Measurements from ENCODE around the gene ZNF93. TPM values are rescaled to one million over a fixed set of nuclear protein-coding genes. Genes with fewer than 3 reads are reported as not detected.
A peak's percentile ranks its signal among the peaks of the same experiment; 100 is the strongest.
"Not testable (repeated sequence)": the region's sequence is repeated elsewhere in the genome, so short reads cannot be mapped to it uniquely, and the experiment has no call there.

Gene ZNF93
- total RNA-seq, 1 experiment from 2014 or later: 12.6 TPM

- peaks cover 13% of the 10 kb centered on the region for H3K9me3 ChIP-seq (replicated peaks)
- no peaks in the 10 kb centered on the region for H3K27me3 ChIP-seq (replicated peaks)
- H3K4me3 ChIP-seq: peak overlapping the region; percentile 53
- H3K27ac ChIP-seq: no peak overlapping the region
- no peaks in the 10 kb centered on the region for H3K4me1 ChIP-seq (replicated peaks)
- peaks cover 5% of the 10 kb centered on the region; the same call in 1 of the 2 replicates for H3K36me3 ChIP-seq
- no peak for DNase-seq (ENCODE audit: low read depth in 1 of 2, low spot score in 2 of 2)
Observed at GRCh38 chr19:19900139-19900728, 512 bp upstream of the ZNF93 start.

DNA sequence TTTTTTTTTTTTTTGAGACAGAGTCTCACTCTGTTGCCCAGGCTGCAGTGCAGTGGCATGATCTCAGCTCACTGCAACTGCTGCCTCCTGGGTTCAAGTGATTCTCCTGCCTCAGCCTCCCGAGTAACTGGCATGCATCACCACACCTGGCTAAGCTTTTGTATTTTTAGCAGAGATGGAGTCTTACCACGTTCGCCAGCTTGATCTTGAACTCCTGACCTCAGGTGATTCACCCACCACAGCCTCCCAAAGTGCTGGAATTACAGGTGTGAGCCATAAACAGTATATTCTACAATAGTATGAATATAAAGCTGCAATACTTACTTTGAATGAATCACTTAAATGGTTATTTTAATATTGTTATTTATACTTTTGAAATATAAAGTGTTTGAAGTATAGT lies 6.8 kb downstream of the ZNF93 start:
- not testable (repeated sequence) for H3K27ac ChIP-seq; H3K9me3 ChIP-seq (replicated peaks); H3K27me3 ChIP-seq (replicated peaks); H3K4me3 ChIP-seq; H3K4me1 ChIP-seq (replicated peaks); H3K36me3 ChIP-seq; DNase-seq (ENCODE audit: low read depth in 1 of 2, low spot score in 2 of 2)

DNA sequence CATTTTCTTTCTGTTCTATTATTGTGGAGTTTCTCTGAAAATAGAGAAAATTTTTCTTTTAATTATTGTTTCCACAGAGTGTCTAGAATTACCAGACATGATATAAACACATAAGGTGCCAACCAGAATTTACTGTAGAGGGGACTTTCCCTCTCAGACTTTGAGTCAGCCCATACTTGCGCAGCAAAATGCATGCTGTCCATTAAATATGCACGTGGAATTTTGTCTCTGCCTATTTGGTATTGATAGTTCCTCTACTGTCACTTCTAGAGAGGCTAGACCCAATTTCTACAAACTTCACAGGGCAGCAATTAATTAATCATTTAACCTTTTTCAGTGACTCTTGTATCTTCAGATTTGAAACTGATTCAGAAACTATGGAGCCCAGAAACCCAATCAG lies 8.9 kb downstream of the ZNF93 start:
- Histone ChIP-seq H3K27me3 (replicated peaks) (no peaks in the 10 kb centered on the region), H3K9me3 (replicated peaks) (0 out of 2 replicates have a peak, but pooled peaks cover 3% of the 10 kb centered on the region), H3K4me1 (replicated peaks) (no peaks in the 10 kb centered on the region), H3K4me3 (no peak overlapping the region), H3K27ac (no peak overlapping the region), H3K36me3 (no peaks in the 10 kb centered on the region)
- no peak for DNase-seq (ENCODE audit: low read depth in 1 of 2, low spot score in 2 of 2)

GRCh38 chr19:19911150-19911549 lies 10.4 kb downstream of the ZNF93 start:
- H3K27ac ChIP-seq: no peak overlapping the region
- H3K27me3 ChIP-seq (replicated peaks): no peaks in the 10 kb centered on the region

DNA sequence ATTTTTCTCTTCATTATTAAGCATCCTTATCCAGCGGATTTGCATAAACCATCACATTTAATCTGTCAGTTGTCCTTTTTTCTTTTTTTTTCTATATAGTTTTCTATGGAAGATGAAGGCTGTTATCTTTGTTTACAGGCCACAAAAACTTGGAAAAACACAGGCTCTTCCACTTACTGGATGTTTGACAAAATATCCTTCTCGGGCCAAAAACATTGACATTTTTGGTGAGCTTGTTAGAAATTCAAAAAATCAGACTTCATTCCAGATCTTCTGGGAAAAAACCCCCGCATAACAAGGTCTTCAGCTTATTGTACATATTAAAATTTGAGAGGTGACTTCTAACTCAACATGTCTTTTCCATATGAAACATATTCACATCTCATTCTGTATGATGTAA lies 13.8 kb downstream of the ZNF93 start:
- H3K4me3 ChIP-seq: no peak overlapping the region
- H3K27ac ChIP-seq: no peak overlapping the region
- no peak for DNase-seq (ENCODE audit: low read depth in 1 of 2, low spot score in 2 of 2)
- H3K9me3 ChIP-seq (replicated peaks): 0 out of 2 replicates have a peak, but pooled peaks cover 3% of the 10 kb centered on the region
- H3K27me3 ChIP-seq (replicated peaks): no peaks in the 10 kb centered on the region
- H3K36me3 ChIP-seq: peaks cover 13% of the 10 kb centered on the region; the same call in 1 of the 2 replicates
- no peaks in the 10 kb centered on the region for H3K4me1 ChIP-seq (replicated peaks)

More at GRCh38 chr19:19911150-19911549, 10.4 kb downstream of the ZNF93 start:
- DNase-seq (ENCODE audit: low read depth in 1 of 2, low spot score in 2 of 2): no peak
- H3K4me1 ChIP-seq (replicated peaks): no peaks in the 10 kb centered on the region
- H3K36me3 ChIP-seq: no peaks in the 10 kb centered on the region
- 0 out of 2 replicates have a peak, but pooled peaks cover 3% of the 10 kb centered on the region for H3K9me3 ChIP-seq (replicated peaks)
- H3K4me3 ChIP-seq: no peak overlapping the region

DNA sequence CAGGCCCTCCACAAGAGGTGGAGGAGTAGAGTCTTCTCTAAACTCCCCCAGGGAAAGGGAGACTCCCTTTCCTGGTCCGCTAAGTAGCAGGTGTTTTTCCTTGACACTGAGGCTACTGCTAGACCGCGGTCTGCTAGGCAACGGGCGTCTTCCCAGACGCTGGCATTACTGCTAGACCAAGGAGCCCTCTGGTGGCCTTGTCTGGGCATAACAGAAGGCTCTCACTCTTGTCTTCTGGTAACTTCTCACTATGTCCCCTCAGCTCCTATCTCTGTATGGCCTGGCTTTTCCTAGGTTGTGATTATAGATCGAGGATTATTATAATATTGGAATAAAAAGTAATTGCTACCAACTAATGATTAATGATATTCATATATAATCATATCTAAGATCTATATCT lies 29.7 kb downstream of the ZNF93 start:
- not testable (repeated sequence) for DNase-seq (ENCODE audit: low read depth in 1 of 2, low spot score in 2 of 2); H3K27me3 ChIP-seq (replicated peaks); H3K4me1 ChIP-seq (replicated peaks); H3K27ac ChIP-seq; H3K4me3 ChIP-seq
- H3K36me3 ChIP-seq: peaks cover 53% of the 10 kb centered on the region
- peaks cover 13% of the 10 kb centered on the region for H3K9me3 ChIP-seq (replicated peaks)

GRCh38 chr19:19933432-19934314 lies 32.9 kb downstream of the ZNF93 start:
- H3K27ac ChIP-seq; H3K4me1 ChIP-seq (replicated peaks); H3K4me3 ChIP-seq; DNase-seq (ENCODE audit: low read depth in 1 of 2, low spot score in 2 of 2); H3K27me3 ChIP-seq (replicated peaks): not testable (repeated sequence)
- Histone ChIP-seq H3K36me3 (peaks cover 37% of the 10 kb centered on the region), H3K9me3 (replicated peaks) (peaks cover 13% of the 10 kb centered on the region)

DNA sequence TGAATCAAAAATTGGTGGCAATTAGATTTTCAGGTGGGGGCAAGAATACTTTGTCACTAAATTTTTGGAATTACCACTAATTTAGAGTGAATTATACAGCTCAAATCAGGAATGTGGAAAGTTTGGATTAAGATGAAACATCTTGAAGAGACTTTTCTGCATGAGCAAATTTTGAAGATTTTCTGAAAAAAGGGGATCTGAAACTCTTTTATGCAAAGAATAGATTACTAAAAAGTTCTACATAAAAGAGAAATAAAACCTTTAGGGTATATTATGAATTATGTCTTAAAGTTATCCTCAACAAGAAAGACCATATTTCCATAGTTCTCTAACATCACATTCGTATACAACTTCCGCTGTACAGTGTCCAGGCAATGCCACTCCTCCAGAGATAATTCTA lies 36.7 kb downstream of the ZNF93 start:
- Histone ChIP-seq H3K36me3 (peaks cover 22% of the 10 kb centered on the region), H3K4me3 (no peak overlapping the region), H3K27ac (no peak overlapping the region), H3K9me3 (replicated peaks) (peaks cover 12% of the 10 kb centered on the region), H3K4me1 (replicated peaks) (no peaks in the 10 kb centered on the region), H3K27me3 (replicated peaks) (no peaks in the 10 kb centered on the region)
- no peak for DNase-seq (ENCODE audit: low read depth in 1 of 2, low spot score in 2 of 2)

DNA sequence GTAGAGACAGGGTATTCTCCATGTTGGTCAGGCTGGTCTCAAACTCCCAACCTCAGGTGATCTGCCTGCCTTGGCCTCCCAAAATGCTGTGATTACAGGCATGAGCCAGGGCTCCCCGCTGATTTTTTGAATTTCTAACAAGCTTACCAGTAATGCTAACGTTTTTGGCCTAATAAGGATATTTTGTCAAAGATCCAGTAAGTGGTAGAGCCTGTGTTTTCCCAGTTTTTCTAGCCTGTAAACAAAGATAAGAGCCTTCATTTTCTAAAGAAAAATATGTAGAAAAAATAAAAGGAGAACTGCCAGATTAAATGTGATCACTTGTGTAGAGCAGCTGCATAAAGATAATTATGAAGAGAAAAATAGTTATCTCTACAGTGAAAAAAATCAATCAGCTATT lies 37.7 kb downstream of the ZNF93 start:
- Histone ChIP-seq H3K27me3 (replicated peaks) (no peaks in the 10 kb centered on the region), H3K4me1 (replicated peaks) (no peaks in the 10 kb centered on the region), H3K4me3 (no peak overlapping the region), H3K36me3 (peaks cover 15% of the 10 kb centered on the region), H3K9me3 (replicated peaks) (peaks cover 12% of the 10 kb centered on the region), H3K27ac (no peak overlapping the region)
- no peak for DNase-seq (ENCODE audit: low read depth in 1 of 2, low spot score in 2 of 2)

GRCh38 chr19:19943848-19944582 lies 43.3 kb downstream of the ZNF93 start:
- H3K9me3 ChIP-seq (replicated peaks): no peaks in the 10 kb centered on the region; the same call in 1 of the 2 replicates
- no peaks in the 10 kb centered on the region for H3K27me3 ChIP-seq (replicated peaks)
- DNase-seq (ENCODE audit: low read depth in 1 of 2, low spot score in 2 of 2): no peak
- H3K27ac ChIP-seq: no peak overlapping the region
- no peak overlapping the region for H3K4me3 ChIP-seq
- H3K36me3 ChIP-seq: no peaks in the 10 kb centered on the region
- H3K4me1 ChIP-seq (replicated peaks): no peaks in the 10 kb centered on the region

- Histone ChIP-seq H3K36me3 (no peaks in the 10 kb centered on the region), H3K27ac (no peak overlapping the region), H3K4me1 (replicated peaks) (no peaks in the 10 kb centered on the region), H3K27me3 (replicated peaks) (no peaks in the 10 kb centered on the region), H3K4me3 (no peak overlapping the region), H3K9me3 (replicated peaks) (no peaks in the 10 kb centered on the region; the same call in 1 of the 2 replicates)
- no peak for DNase-seq (ENCODE audit: low read depth in 1 of 2, low spot score in 2 of 2)
Observed at GRCh38 chr19:19944583-19944880, 43.8 kb downstream of the ZNF93 start.

GRCh38 chr19:19946226-19946625 lies 45.5 kb downstream of the ZNF93 start:
- Histone ChIP-seq H3K27ac (no peak overlapping the region), H3K9me3 (replicated peaks) (peaks cover 2% of the 10 kb centered on the region; the same call in 1 of the 2 replicates), H3K27me3 (replicated peaks) (no peaks in the 10 kb centered on the region), H3K4me3 (no peak overlapping the region), H3K4me1 (replicated peaks) (no peaks in the 10 kb centered on the region), H3K36me3 (no peaks in the 10 kb centered on the region)
- no peak for DNase-seq (ENCODE audit: low read depth in 1 of 2, low spot score in 2 of 2)

- no peaks in the 10 kb centered on the region for H3K36me3 ChIP-seq
Observed at GRCh38 chr19:19948800-19949199, 48.1 kb downstream of the ZNF93 start.

DNA sequence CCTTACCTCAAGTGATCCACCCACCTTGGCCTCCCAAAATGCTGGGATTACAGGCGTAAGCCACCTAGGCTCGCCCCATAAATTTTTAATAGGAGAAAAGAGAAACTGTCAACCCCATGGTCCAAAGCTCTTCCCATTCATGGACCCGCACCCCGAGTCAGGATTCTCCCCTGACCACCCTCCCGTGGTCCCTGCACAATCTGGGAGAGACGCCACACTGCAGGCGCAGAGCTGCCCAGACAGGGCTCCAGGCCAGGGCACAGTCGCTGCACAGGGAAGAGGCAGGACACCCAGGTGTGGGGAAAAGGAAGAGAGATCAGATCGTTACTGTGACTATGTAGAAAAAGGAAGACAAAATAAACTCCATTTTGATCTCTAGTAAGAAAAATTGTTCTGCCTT lies 54.5 kb downstream of the ZNF93 start:
- Histone ChIP-seq H3K36me3 (no peaks in the 10 kb centered on the region), H3K4me3 (no peak overlapping the region), H3K4me1 (replicated peaks) (no peaks in the 10 kb centered on the region), H3K27ac (no peak overlapping the region), H3K27me3 (replicated peaks) (no peaks in the 10 kb centered on the region), H3K9me3 (replicated peaks) (0 out of 2 replicates have a peak, but pooled peaks cover 2% of the 10 kb centered on the region)
- no peak for DNase-seq (ENCODE audit: low read depth in 1 of 2, low spot score in 2 of 2)

More at GRCh38 chr19:19948800-19949199, 48.1 kb downstream of the ZNF93 start:
- Histone ChIP-seq H3K27me3 (replicated peaks) (no peaks in the 10 kb centered on the region), H3K27ac (no peak overlapping the region), H3K4me3 (no peak overlapping the region), H3K4me1 (replicated peaks) (no peaks in the 10 kb centered on the region), H3K9me3 (replicated peaks) (peaks cover 2% of the 10 kb centered on the region; the same call in 1 of the 2 replicates)
- no peak for DNase-seq (ENCODE audit: low read depth in 1 of 2, low spot score in 2 of 2)
